ENCODE results near the gene STKLD1.

GRCh38 chr9:133397895-133398294 is 21.7 kb downstream of the STKLD1 start:
- TF ChIP-seq POLR2A (IDR thresholded peaks at IDR 0.05; ENCODE audit: low read depth, low read length) (no peak), PAX5 (IDR thresholded peaks at IDR 0.05; ENCODE audit: insufficient read depth, low read length, severe bottlenecking) (no peak), POLR2AphosphoS5 (IDR thresholded peaks at IDR 0.05; ENCODE audit: low read depth, low read length) (no peak), TAF1 (IDR thresholded peaks at IDR 0.05; ENCODE audit: low read depth, low read length) (no peak), SPI1 (IDR thresholded peaks at IDR 0.05; ENCODE audit: low read depth, low read length) (no peak)

Measured in GM12891 (cell line).